Keratinocyte (primary cell): ENCODE measurements around the gene RAD54L. TPM values are rescaled to one million over a fixed set of nuclear protein-coding genes. Genes with fewer than 3 reads are reported as not detected.

Source experiments
- DNase-seq: peaks from one replicate; pipeline ENCODE4 v3.0.0-alpha.2; 2011; ENCODE audit warnings: low read depth, missing footprints, low spot score
- FAIRE-seq: peaks from 2 replicates; lab custom pipeline; 2011; peaks lifted over from hg19 to GRCh38; lab: Jason Lieb, UNC
- H2AFZ ChIP-seq: 2 replicates; pipeline ENCODE4 v1.6.0; 2012; ENCODE audit warnings: low read length, control low read depth, inconsistent platforms; ENCODE audit not compliant: control insufficient read depth
- H3K27ac ChIP-seq: 2 replicates; pipeline ENCODE4 v1.5.1; 2011; ENCODE audit warnings: low read length; ENCODE audit not compliant: control insufficient read depth, insufficient read depth
- H3K27me3 ChIP-seq: 3 replicates; pipeline ENCODE4 v1.6.0; 2011; ENCODE audit warnings: low read length; ENCODE audit not compliant: control insufficient read depth, insufficient read depth; ENCODE audit errors: extremely low read depth
- H3K36me3 ChIP-seq, 2 experiments: 2 replicates in 1 of 2; 3 replicates in 1 of 2; pipeline ENCODE4 v1.5.1; 2011; ENCODE audit warnings: low read length in 2 of 2, mild to moderate bottlenecking in 1 of 2; ENCODE audit not compliant: control insufficient read depth in 2 of 2, insufficient read depth in 2 of 2; ENCODE audit errors: extremely low read depth in 1 of 2
- H3K4me1 ChIP-seq: 3 replicates; pipeline ENCODE4 v1.5.1; 2011; ENCODE audit warnings: low read length; ENCODE audit not compliant: control insufficient read depth, insufficient read depth; ENCODE audit errors: extremely low read depth
- H3K4me2 ChIP-seq: 3 replicates; pipeline ENCODE4 v1.6.0; 2011; ENCODE audit warnings: low read depth, low read length; ENCODE audit not compliant: control insufficient read depth, insufficient read depth; ENCODE audit errors: extremely low read depth
- H3K4me3 ChIP-seq, 3 experiments: fragments of 200-600 bp in 1 of 3; sonication (generic) in 1 of 3; 2 replicates in 2 of 3; 3 replicates in 1 of 3; pipeline ENCODE4 v1.5.1; 2011 to 2016; ENCODE audit warnings: low read length in 3 of 3, mild to moderate bottlenecking in 3 of 3, control low read depth in 2 of 3, inconsistent platforms in 1 of 3, low read depth in 1 of 3, mixed read lengths in 1 of 3, mixed run types in 1 of 3, moderate library complexity in 1 of 3; ENCODE audit not compliant: control insufficient read depth in 2 of 3, insufficient read depth in 2 of 3; ENCODE audit errors: extremely low read depth in 1 of 3
- H3K79me2 ChIP-seq: 2 replicates; pipeline ENCODE4 v1.6.0; 2012; ENCODE audit warnings: low read length; ENCODE audit not compliant: control insufficient read depth, insufficient read depth
- H3K9ac ChIP-seq: 3 replicates; pipeline ENCODE4 v1.6.0; 2011; ENCODE audit warnings: low read length; ENCODE audit not compliant: control insufficient read depth, insufficient read depth; ENCODE audit errors: extremely low read depth
- H3K9me1 ChIP-seq: 3 replicates; pipeline ENCODE4 v1.6.0; 2011; ENCODE audit warnings: low read length; ENCODE audit not compliant: control insufficient read depth, insufficient read depth; ENCODE audit errors: extremely low read depth
- H3K9me3 ChIP-seq: 2 replicates; pipeline ENCODE4 v1.5.1; 2012; ENCODE audit warnings: low read depth, low read length; ENCODE audit not compliant: control insufficient read depth
- H4K20me1 ChIP-seq: 3 replicates; pipeline ENCODE4 v1.6.0; 2011; ENCODE audit warnings: low read length; ENCODE audit not compliant: control insufficient read depth, insufficient read depth; ENCODE audit errors: extremely low read depth
- CTCF ChIP-seq, 3 experiments: IDR thresholded peaks in 1 of 3; conservative IDR thresholded peaks in 1 of 3; optimal IDR thresholded peaks in 1 of 3; 2 replicates in 2 of 3; 3 replicates in 1 of 3; pipeline versions ENCODE3 to v1.5.1; 2011; ENCODE audit warnings: low read length in 3 of 3, mild to moderate bottlenecking in 3 of 3, moderate library complexity in 2 of 3, control low read depth in 1 of 3, inconsistent platforms in 1 of 3; ENCODE audit not compliant: insufficient read depth in 2 of 3; ENCODE audit errors: extremely low read depth in 1 of 3
- EZH2 ChIP-seq: IDR thresholded peaks from one replicate; pipeline ENCODE4 v1.6.1; 2012; ENCODE audit warnings: inconsistent platforms, mild to moderate bottlenecking, low read length, moderate library complexity
- dilution Hi-C: fragments of 300-500 bp; cut with MboI; formaldehyde crosslinking; loops from one replicate; pipeline ENCODE4 v1.7.0; 2020; ENCODE audit warnings: low sequenced_read_pairs; ENCODE audit not compliant: extremely low pct_ligation_motif_present
- polyA plus RNA-seq, 5 experiments: library from polyadenylated mRNA; depleted of rRNA in 3 of 5; stranded (reverse) in 3 of 5; stranded (forward) in 1 of 5; unstranded in 1 of 5; fragments of >200 nt; gene quantifications; 1 replicate in 1 of 5; 2 replicates in 3 of 5; 3 replicates in 1 of 5; pipeline versions ENCODE4 v1.2.1 to v1.2.3, GENCODE V29; 2011 to 2012; ENCODE audit warnings: missing spikeins in 2 of 5, low read depth in 1 of 5, low replicate concordance in 1 of 5

Gene RAD54L
- polyA plus RNA-seq, 1 donor (not counting 4 experiments of a cell fraction or from before 2014, with no cell fraction given) = 3.8 TPM

GRCh38 chr1:46309401-46310159 is 62.0 kb downstream of the RAD54L start:
- Histone ChIP-seq H3K9me3 (no peaks in the 10 kb centered on the region), H3K4me3 (no peak overlapping the region), H3K4me1 (peaks cover 9% of the 10 kb centered on the region), H3K4me2 (no peak overlapping the region), H3K79me2 (peaks cover 56% of the 10 kb centered on the region), H4K20me1 (peaks cover 1% of the 10 kb centered on the region), H3K9me1 (no peaks in the 10 kb centered on the region), H3K27ac (no peak overlapping the region), H3K9ac (no peak overlapping the region), H2AFZ (no peak overlapping the region), H3K27me3 (no peaks in the 10 kb centered on the region), H3K36me3 (peaks cover 17 to 20% of the 10 kb centered on the region in 2 experiments)
- FAIRE-seq (no peak), DNase-seq (no peak)
- dilution Hi-C loops = no loop called here
- TF ChIP-seq CTCF (optimal IDR thresholded peaks at IDR 0.05 in 1 of 3, IDR thresholded peaks at IDR 0.05 in 1 of 3, conservative IDR thresholded peaks at IDR 0.05 in 1 of 3; ENCODE audit: extremely low read depth in 1 of 3, insufficient read depth in 2 of 3, low read length in 3 of 3) = no peak
- no peak for TF ChIP-seq EZH2

- Histone ChIP-seq H2AFZ (no peak overlapping the region), H3K36me3 (peaks cover 22 to 23% of the 10 kb centered on the region in 2 experiments), H3K27ac (no peak overlapping the region), H3K4me1 (peaks cover 4% of the 10 kb centered on the region), H3K9me3 (no peaks in the 10 kb centered on the region), H3K79me2 (peaks cover 49% of the 10 kb centered on the region), H3K4me2 (no peak overlapping the region), H4K20me1 (no peaks in the 10 kb centered on the region), H3K27me3 (no peaks in the 10 kb centered on the region), H3K9me1 (no peaks in the 10 kb centered on the region), H3K9ac (no peak overlapping the region), H3K4me3 (no peak overlapping the region)
- no peak for DNase-seq
- dilution Hi-C loops = no loop called here
- TF ChIP-seq EZH2 (no peak), CTCF (optimal IDR thresholded peaks at IDR 0.05 in 1 of 3, IDR thresholded peaks at IDR 0.05 in 1 of 3, conservative IDR thresholded peaks at IDR 0.05 in 1 of 3; ENCODE audit: extremely low read depth in 1 of 3, insufficient read depth in 2 of 3, low read length in 3 of 3) (no peak)
- no peak for FAIRE-seq
These were observed 62.8 kb downstream of the RAD54L start for GRCh38 chr1:46310321-46310720.
